Lung (tissue), 12 donors: ENCODE data around the gene ANKS1B. TPM values are rescaled to one million over a fixed set of nuclear protein-coding genes. Genes with fewer than 3 reads are reported as not detected.
A peak's percentile ranks its signal among the peaks of the same experiment; 100 is the strongest.

Experiments used
- ATAC-seq: fragments of 200-7000 bp; cut with Tn5 transposase; one replicate; pipeline ENCODE4 v1.9.1; 2020; ENCODE audit warnings: moderate number of reproducible peaks; ENCODE audit not compliant: insufficient read depth, low FRiP score
- DNase-seq, 3 donors: peaks; one replicate each; pipeline ENCODE4 v3.0.0-alpha.2; 2013 to 2017
- H3K27ac ChIP-seq, 2 donors: one replicate each; pipeline ENCODE4 v1.5.1; 2013; ENCODE audit warnings: mild to moderate bottlenecking in 2 of 2, moderate library complexity in 2 of 2, control low read depth in 1 of 2, inconsistent platforms in 1 of 2, low read depth in 1 of 2, low read length in 1 of 2
- H3K27me3 ChIP-seq, 3 donors: one replicate each; pipeline ENCODE4 v1.5.1; 2013; ENCODE audit warnings: low read length in 2 of 3; ENCODE audit not compliant: control insufficient read depth in 3 of 3, insufficient read depth in 3 of 3
- H3K36me3 ChIP-seq, 4 donors: one replicate each; pipeline ENCODE4 v1.5.1; 2013; ENCODE audit warnings: low read length in 4 of 4, mild to moderate bottlenecking in 1 of 4, moderate library complexity in 1 of 4; ENCODE audit not compliant: control insufficient read depth in 4 of 4, insufficient read depth in 4 of 4
- H3K4me1 ChIP-seq, 5 donors: one replicate each; pipeline ENCODE4 v1.5.1; 2013; ENCODE audit warnings: low read length in 5 of 5, mild to moderate bottlenecking in 2 of 5, moderate library complexity in 1 of 5; ENCODE audit not compliant: control insufficient read depth in 5 of 5, insufficient read depth in 5 of 5
- H3K4me3 ChIP-seq: one replicate; pipeline ENCODE4 v1.5.1; 2013; ENCODE audit warnings: mild to moderate bottlenecking, control low read depth, moderate library complexity
- H3K9ac ChIP-seq, 2 donors: one replicate each; pipeline ENCODE4 v1.5.1; 2013; ENCODE audit warnings: low read length in 2 of 2, control low read depth in 1 of 2; ENCODE audit not compliant: insufficient read depth in 1 of 2
- H3K9me3 ChIP-seq, 4 donors: one replicate each; pipeline ENCODE4 v1.5.1; 2013; ENCODE audit warnings: low read length in 3 of 4, mild to moderate bottlenecking in 1 of 4, moderate library complexity in 1 of 4; ENCODE audit not compliant: control insufficient read depth in 4 of 4, insufficient read depth in 3 of 4
- WGBS, 2 donors: extraction: QIAGEN DNeasy Blood & Tissue Kit; methylation state at CpG; one replicate each; pipeline ENCODE4 v1.1.7; 2013; 5-methylcytosine and 5-hydroxymethylcytosine counted together
- polyA plus RNA-seq, 2 donors: library from polyadenylated mRNA; stranded (reverse); fragments of 200-250 nt; gene quantifications; one replicate each; pipeline ENCODE4 v1.2.1, GENCODE V29; 2013
- total RNA-seq, 2 donors: library from RNA; depleted of rRNA in 1 of 2; stranded (reverse); fragments of >200 nt in 1 of 2; gene quantifications; one replicate each; pipeline ENCODE4 v1.2.1, GENCODE V29; 2014 to 2021
- TF ChIP-seq, protein P1 (sequence below): IDR thresholded peaks from 2 replicates; pipeline ENCODE4 v1.5.1; 2012; ENCODE audit warnings: mild to moderate bottlenecking; ENCODE audit errors: control extremely low read depth, extremely low read depth
- donor health status: control.
- donor health status: control.
- donor health status: Bipolar disorder and iron deficiency.
- donor health status: healthy.
- donor health status: DM: yes; HTN: yes; CAD: no.

The ANKS1B gene
- total and polyA plus RNA-seq, 4 donors = 0.32 to 10.3 (median 3.7) TPM

- Histone ChIP-seq H3K27me3 (no peaks in the 10 kb centered on the region), H3K9ac (no peak overlapping the region), H3K36me3 (no peaks in the 10 kb centered on the region), H3K27ac (no peak overlapping the region), H3K4me3 (no peak overlapping the region), H3K4me1 (no peaks in the 10 kb centered on the region), H3K9me3 (peaks cover 0 to 16% (median 11%) of the 10 kb centered on the region in 4 donors)
- DNase-seq = no peak
- ATAC-seq = no peak
- TF ChIP-seq, protein P1, sequence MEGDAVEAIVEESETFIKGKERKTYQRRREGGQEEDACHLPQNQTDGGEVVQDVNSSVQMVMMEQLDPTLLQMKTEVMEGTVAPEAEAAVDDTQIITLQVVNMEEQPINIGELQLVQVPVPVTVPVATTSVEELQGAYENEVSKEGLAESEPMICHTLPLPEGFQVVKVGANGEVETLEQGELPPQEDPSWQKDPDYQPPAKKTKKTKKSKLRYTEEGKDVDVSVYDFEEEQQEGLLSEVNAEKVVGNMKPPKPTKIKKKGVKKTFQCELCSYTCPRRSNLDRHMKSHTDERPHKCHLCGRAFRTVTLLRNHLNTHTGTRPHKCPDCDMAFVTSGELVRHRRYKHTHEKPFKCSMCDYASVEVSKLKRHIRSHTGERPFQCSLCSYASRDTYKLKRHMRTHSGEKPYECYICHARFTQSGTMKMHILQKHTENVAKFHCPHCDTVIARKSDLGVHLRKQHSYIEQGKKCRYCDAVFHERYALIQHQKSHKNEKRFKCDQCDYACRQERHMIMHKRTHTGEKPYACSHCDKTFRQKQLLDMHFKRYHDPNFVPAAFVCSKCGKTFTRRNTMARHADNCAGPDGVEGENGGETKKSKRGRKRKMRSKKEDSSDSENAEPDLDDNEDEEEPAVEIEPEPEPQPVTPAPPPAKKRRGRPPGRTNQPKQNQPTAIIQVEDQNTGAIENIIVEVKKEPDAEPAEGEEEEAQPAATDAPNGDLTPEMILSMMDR = no peak
Observed at GRCh38 chr12:99620159-99620479, 364.6 kb downstream of the ANKS1B start.

GRCh38 chr12:99619389-99620158 lies 365.2 kb downstream of the ANKS1B start:
- ATAC-seq = no peak
- Histone ChIP-seq H3K9me3 (peaks cover 0 to 16% (median 11%) of the 10 kb centered on the region in 4 donors), H3K27ac (no peak overlapping the region), H3K27me3 (no peaks in the 10 kb centered on the region), H3K4me1 (no peaks in the 10 kb centered on the region), H3K4me3 (no peak overlapping the region), H3K9ac (no peak overlapping the region), H3K36me3 (no peaks in the 10 kb centered on the region)
- WGBS, 2 donors = 69% methylated on average over 7 of the region's 7 CpGs
- peak in 1 of 3 donors; percentile 2 for DNase-seq
- TF ChIP-seq, protein P1 = no peak

DNA sequence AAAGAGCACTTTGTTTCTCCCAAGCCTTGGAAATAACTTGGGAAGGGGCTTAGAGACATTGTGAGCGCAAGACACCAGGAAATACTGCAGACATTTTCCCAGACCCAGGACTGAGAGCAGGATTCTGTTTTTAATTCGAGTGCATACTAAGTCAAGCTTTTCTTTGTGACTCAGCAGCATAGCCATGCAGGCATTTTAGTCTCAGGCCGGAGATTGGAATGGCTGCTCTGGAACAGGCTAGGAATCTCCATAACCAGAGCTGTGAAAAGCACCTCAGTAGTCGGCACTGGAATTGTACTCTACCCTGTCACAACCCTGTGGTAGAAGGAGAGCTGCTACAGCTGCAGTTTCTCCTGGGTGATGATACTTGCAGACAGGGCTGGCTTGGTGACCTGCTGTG lies 366.1 kb downstream of the ANKS1B start:
- 89 to 96% methylated on average over 4 of the region's 4 CpGs for WGBS, 2 donors
- TF ChIP-seq, protein P1 = no peak
- H3K4me1 ChIP-seq = no peaks in the 10 kb centered on the region
- DNase-seq (no peak), ATAC-seq (no peak)
- H3K27ac ChIP-seq = no peak overlapping the region
- no peaks in the 10 kb centered on the region for H3K36me3 ChIP-seq
- H3K9ac ChIP-seq = no peak overlapping the region
- H3K9me3 ChIP-seq = peaks cover 0 to 16% (median 11%) of the 10 kb centered on the region in 4 donors
- no peaks in the 10 kb centered on the region for H3K27me3 ChIP-seq
- no peak overlapping the region for H3K4me3 ChIP-seq

DNA sequence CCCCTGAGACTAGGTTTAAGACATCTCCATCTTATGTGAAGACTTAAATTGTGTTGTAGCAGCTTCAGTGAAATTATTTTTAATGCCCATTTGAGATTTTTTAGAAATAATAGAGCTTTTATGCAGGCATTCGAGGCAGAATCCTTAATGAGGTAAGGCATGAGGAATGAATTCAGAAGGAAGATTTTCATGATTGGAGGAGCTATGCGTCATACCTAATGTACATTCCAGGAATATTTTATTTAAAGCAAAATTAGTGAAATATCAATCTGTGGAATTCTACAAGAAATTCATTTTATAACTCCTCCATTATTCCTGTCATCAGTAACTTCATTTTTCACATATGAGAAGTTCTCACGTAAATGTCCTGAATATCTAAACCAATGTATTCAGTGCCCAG lies 373.1 kb downstream of the ANKS1B start:
- TF ChIP-seq, protein P1 = no peak
- Histone ChIP-seq H3K36me3 (no peaks in the 10 kb centered on the region), H3K9me3 (peaks cover 0 to 4% (median 0%) of the 10 kb centered on the region in 4 donors), H3K27ac (no peak overlapping the region), H3K4me3 (no peak overlapping the region), H3K27me3 (no peaks in the 10 kb centered on the region), H3K4me1 (no peaks in the 10 kb centered on the region), H3K9ac (no peak overlapping the region)
- DNase-seq (no peak), ATAC-seq (no peak)
- 86 to 93% methylated on average over 3 of the region's 3 CpGs for WGBS, 2 donors
